ENCODE data around the gene PIR.

DNA sequence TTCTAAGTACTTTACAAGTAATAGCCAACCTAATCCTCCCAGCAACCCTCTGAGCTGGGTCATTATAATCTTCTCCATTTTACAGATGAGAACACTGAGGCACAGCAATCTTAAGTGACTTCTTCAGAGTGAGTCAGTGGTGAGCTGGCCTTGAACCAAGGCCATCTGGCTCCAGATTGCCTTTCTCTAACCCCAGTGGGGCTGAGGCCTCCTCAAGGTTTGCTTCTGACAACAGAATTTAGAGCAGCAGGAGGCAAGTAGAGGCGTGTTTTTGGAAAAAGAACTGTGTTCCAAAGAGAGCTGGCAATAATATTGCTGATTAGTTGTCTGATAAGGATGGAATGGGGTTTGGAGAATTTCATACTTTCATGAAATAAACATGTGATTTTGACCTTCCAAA, 41.2 kb downstream of the PIR start:
- TF ChIP-seq POLR2A (IDR thresholded peaks at IDR 0.05; ENCODE audit: low read depth, low read length) = no peak
- TF ChIP-seq POLR2AphosphoS5 (IDR thresholded peaks at IDR 0.05; ENCODE audit: low read depth, low read length) = no peak

Data from GM12892 (cell line).